Stimulated activated naive B cell treated with anti-CD40 and anti-IgM and Interleukin-4, amounts not matched to agents 10 μg/mL and 1 μg/mL and 100 μg/mL, for 72 hours (primary cell): ENCODE measurements around the gene ADAP2.
"Not testable (repeated sequence)": the region's sequence is repeated elsewhere in the genome, so short reads cannot be mapped to it uniquely, and the experiment has no call there.

Experiments
- ATAC-seq, 2 donors: fragments of 150-1000 bp; cut with Tn5 transposase; replicated peaks; 2 replicates each; pipeline ENCODE4 v1.10.0; 2021; ENCODE audit warnings: moderate library complexity in 1 of 2
- DNase-seq: peaks from one replicate; pipeline ENCODE4 v3.0.0; 2021
- H3K27ac Mint-ChIP-seq: one replicate; pipeline ENCODE4 v1.8.0; 2022; ENCODE audit warnings: mild to moderate bottlenecking, mixed read lengths
- H3K27me3 Mint-ChIP-seq, 2 donors: one replicate each; pipeline ENCODE4 v1.8.0; 2022; ENCODE audit warnings: mixed read lengths in 2 of 2
- H3K36me3 Mint-ChIP-seq, 2 donors: one replicate each; pipeline ENCODE4 v1.8.0; 2022; ENCODE audit warnings: mixed read lengths in 2 of 2, mild to moderate bottlenecking in 1 of 2
- H3K4me1 Mint-ChIP-seq, 2 donors: one replicate each; pipeline ENCODE4 v1.8.0; 2022; ENCODE audit warnings: mixed read lengths in 2 of 2, mild to moderate bottlenecking in 1 of 2
- H3K4me3 Mint-ChIP-seq, 2 donors: one replicate each; pipeline ENCODE4 v1.8.0; 2022; ENCODE audit warnings: mild to moderate bottlenecking in 2 of 2, mixed read lengths in 2 of 2, moderate library complexity in 1 of 2
- H3K9me3 Mint-ChIP-seq, 2 donors: one replicate each; pipeline ENCODE4 v1.8.0; 2022; ENCODE audit warnings: mixed read lengths in 2 of 2, mild to moderate bottlenecking in 1 of 2

The ADAP2 gene

DNA sequence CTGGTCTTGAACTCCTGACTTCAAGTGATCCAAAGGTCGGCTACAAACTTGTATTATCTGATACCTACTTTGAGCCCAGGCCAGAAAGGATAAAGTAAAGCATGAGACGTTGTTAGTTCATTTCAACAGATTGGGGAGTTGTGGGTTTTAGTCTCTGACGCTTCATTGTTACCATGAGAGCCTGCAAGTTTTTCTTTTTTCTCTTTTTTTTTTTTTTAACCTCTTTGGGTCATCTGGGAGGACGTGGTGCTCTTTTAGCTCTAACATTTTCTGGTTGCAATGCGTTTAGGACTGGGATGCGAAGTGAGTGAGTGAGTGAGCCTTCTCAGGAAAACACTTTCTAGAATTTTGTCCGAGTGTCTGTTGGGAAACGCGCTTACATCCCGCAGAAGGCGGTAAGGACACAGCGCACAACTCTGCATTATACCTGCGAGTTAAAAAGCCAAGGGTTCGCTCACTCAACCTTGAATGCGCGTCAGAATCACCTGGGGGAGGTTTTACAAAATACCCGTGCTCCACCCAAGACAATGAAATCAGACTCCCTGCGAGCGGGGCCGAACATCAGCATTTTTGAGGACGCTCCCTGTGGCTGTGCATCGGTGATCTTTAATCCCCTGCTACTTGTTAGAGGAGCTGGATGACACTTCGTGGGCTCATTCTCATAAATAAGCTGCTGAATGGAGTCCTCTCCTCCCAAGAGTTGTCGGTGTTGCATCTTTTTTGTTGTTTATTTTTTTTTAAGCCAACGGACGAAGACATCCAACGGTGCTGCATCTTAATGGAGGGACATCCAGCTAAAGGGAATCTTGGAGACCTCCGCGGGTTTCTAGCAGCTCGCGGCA lies 48.5 kb downstream of the ADAP2 start:
- H3K4me3 Mint-ChIP-seq, result peak overlapping the region; percentile 98
- peak; percentile 20 to 27 for ATAC-seq
- peaks cover 0 to 4% of the 10 kb centered on the region in 2 donors for H3K9me3 Mint-ChIP-seq
- peaks cover 10 to 18% of the 10 kb centered on the region in 2 donors for H3K36me3 Mint-ChIP-seq
- peak; percentile 37 for DNase-seq
- peak overlapping the region; percentile 98 for H3K27ac Mint-ChIP-seq
- H3K4me1 Mint-ChIP-seq, result peaks cover 25 to 59% of the 10 kb centered on the region in 2 donors
- H3K27me3 Mint-ChIP-seq, result no peaks in the 10 kb centered on the region

DNA sequence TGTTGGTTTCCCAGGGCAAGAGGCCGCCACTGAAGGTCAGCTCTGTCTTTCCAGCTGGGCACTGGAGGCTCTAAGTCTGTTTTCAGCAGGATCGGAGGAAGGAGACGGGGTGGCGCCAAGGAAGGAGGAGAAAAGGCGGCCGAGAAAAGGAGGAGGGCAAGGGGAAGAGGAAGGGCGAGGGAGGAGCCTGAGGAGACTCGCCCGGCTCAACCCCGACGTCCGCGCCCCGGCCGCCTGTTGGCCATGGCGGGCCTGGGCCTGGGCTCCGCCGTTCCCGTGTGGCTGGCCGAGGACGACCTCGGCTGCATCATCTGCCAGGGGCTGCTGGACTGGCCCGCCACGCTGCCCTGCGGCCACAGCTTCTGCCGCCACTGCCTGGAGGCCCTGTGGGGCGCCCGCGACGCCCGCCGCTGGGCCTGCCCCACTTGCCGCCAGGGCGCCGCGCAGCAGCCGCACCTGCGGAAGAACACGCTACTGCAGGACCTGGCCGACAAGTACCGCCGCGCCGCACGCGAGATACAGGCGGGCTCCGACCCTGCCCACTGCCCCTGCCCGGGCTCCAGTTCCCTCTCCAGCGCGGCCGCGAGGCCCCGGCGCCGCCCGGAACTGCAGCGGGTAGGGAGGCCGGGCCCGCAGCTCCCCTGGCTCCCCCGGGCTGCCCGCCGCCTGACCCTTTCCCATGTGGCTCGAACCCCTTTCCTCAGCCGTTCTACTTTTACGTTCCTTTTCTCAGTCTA lies 49.3 kb downstream of the ADAP2 start, which contains the start of gene RNF135:
Gene RNF135, plus strand, starts transcription at position 209 of the 737 bp plus-strand sequence. Its CDS starts 35 bp downstream, at position 244.
- H3K4me3 Mint-ChIP-seq, result peak within 1 kb of the TSS; percentile 98
- peaks cover 25 to 63% of the 10 kb centered on the region in 2 donors for H3K4me1 Mint-ChIP-seq
- peak; percentile 69 to 77 for ATAC-seq
- DNase-seq, result peak; percentile 73
- H3K27me3 Mint-ChIP-seq, result no peaks in the 10 kb centered on the region
- peaks cover 16 to 25% of the 10 kb centered on the region in 2 donors for H3K36me3 Mint-ChIP-seq
- peak within 1 kb of the TSS; percentile 98 for H3K27ac Mint-ChIP-seq
- H3K9me3 Mint-ChIP-seq, result peaks cover 0 to 4% of the 10 kb centered on the region in 2 donors

DNA sequence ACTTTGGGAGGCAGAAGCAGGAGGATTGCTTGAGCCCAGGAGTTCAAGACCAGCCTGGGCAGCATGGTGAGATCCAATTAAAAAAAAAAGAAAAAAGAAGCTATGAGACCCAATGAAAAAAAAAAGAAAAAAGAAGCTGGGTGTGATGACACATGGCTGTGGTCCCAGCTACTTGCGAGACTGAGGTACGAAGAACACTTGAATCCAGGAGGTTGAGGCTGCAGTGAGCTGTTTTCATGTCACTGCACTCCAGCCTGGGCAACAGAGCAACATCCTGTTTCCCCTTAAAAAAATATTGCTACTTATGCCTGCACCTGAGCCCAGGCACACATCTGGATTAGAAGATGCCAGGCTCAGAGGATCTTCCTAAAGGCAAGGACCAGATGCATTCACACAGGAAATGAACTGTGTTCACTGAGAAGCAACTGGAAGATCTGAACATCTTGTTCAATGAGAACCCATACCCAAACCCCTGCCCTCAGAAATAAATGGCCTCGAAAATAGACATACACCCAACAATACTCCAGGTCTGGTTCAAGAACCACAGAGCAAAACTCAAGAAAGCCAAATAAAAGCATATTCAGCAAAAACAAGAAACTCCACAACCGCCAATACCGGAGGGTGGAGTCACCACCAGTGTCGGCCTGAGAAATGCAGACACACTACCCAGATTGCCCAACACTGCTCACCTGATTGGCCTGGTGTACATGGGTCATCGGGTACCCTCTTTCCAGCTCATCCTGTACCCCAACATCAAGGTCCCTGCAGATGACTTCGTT lies 53.5 kb downstream of the ADAP2 start:
- H3K27ac Mint-ChIP-seq, result no peak overlapping the region

DNA sequence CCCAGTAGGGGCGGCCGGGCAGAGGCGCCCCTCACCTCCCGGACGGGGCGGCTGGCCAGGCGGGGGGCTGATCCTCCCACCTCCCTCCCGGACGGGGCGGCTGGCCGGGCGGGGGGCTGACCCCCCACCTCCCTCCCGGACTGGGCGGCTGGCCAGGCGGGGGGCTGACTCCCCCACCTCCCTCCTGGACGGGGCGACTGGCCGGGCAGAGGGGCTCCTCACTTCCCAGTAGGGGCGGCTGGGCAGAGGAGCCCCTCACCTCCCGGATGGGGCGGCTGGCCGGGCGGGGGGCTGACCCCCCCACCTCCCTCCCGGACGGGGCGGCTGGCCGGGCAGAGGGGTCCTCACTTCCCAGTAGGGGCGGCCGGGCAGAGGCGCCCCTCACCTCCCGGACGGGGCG lies 58.2 kb downstream of the ADAP2 start:
- not testable (repeated sequence) for ATAC-seq, DNase-seq, H3K4me3 Mint-ChIP-seq, H3K9me3 Mint-ChIP-seq, H3K27ac Mint-ChIP-seq, H3K27me3 Mint-ChIP-seq
- Mint-ChIP-seq H3K4me1 (peaks cover 18 to 36% of the 10 kb centered on the region in 2 donors), H3K36me3 (peaks cover 18 to 28% of the 10 kb centered on the region in 2 donors)

More for the DNA sequence above, 53.5 kb downstream of the ADAP2 start:
- H3K4me3 Mint-ChIP-seq, result no peak overlapping the region
- peaks cover 21 to 36% of the 10 kb centered on the region in 2 donors for H3K36me3 Mint-ChIP-seq
- H3K4me1 Mint-ChIP-seq, result peaks cover 15 to 54% of the 10 kb centered on the region in 2 donors
- no peak for DNase-seq
- peaks cover 1 to 4% of the 10 kb centered on the region in 2 donors for H3K9me3 Mint-ChIP-seq
- no peaks in the 10 kb centered on the region for H3K27me3 Mint-ChIP-seq
- no peak for ATAC-seq

DNA sequence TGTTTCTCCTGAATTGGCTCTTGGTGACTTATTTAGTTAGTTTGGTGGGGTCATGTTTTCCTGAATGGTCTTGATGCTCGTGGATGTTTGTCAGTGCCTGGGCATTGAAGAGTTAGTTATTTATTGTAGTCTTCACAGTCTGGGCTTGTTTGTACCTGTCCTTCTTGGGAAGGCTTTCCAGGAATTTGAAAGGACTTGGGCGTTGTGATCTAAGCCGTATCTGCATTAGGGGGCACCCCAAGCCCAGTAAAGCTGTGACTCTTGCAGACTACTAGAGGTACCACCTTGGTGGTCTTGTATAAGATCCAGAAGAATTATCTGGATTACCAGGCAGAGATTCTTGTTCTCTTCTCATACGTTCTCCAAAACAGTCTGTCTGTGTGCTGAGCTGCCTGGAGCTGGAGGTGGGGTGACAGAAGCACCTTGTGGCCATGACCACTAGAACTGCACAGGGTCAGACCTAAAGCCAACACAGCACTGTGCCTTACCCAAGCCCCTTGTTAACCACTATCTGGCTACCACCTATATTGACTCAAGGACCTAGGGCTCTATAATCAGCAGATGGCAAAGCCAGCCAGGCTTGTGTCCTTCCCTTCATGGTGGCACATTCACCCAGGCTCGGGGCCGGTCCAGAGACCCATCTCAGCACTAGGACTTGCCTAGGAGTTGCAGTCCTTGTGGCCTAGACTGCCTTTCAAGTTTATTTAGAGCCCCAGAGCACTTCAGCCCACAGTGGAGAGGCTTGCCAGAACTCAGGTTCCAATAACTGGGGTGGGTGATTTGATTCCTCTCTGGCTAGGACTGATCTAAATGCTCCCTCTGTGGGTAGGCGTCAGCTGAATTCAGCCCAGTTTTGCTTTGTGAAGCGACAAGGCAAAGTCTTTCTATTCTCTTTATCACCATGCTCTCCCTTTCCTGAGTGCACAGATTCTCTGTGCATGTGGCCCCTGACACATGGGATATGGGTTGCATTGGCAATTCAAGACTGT lies 60.1 kb downstream of the ADAP2 start:
- Mint-ChIP-seq H3K4me3 (no peak overlapping the region), H3K36me3 (peaks cover 18 to 25% of the 10 kb centered on the region in 2 donors), H3K9me3 (no peaks in the 10 kb centered on the region), H3K27ac (peak overlapping the region; percentile 4), H3K27me3 (no peaks in the 10 kb centered on the region), H3K4me1 (peaks cover 18 to 25% of the 10 kb centered on the region in 2 donors)
- DNase-seq, result no peak
- ATAC-seq, result no peak

DNA sequence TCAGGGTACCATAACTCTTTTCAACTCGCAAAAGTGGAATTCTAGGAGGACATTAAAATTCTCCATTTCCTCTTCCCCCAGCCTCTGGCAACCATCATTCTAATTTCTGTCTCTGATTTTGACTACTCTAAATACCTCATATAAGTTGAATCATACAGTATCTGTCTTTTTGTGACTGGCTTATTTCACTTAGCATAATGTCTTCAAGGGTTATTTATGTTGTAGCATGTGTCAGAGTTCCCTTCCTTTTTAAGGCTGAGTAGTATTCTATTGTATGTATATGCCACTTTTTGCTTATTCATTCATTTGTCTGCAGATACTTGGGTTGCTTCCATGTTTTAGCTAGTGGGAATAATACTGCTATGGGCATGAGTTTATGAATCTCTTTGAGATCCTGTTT lies 61.1 kb downstream of the ADAP2 start:
- peak overlapping the region; percentile 21 for H3K27ac Mint-ChIP-seq
- H3K9me3 Mint-ChIP-seq, result no peaks in the 10 kb centered on the region
- peaks cover 18 to 21% of the 10 kb centered on the region in 2 donors for H3K4me1 Mint-ChIP-seq
- H3K27me3 Mint-ChIP-seq, result no peaks in the 10 kb centered on the region
- ATAC-seq, result no peak
- no peak overlapping the region for H3K4me3 Mint-ChIP-seq
- peaks cover 21 to 27% of the 10 kb centered on the region in 2 donors for H3K36me3 Mint-ChIP-seq
- no peak for DNase-seq

DNA sequence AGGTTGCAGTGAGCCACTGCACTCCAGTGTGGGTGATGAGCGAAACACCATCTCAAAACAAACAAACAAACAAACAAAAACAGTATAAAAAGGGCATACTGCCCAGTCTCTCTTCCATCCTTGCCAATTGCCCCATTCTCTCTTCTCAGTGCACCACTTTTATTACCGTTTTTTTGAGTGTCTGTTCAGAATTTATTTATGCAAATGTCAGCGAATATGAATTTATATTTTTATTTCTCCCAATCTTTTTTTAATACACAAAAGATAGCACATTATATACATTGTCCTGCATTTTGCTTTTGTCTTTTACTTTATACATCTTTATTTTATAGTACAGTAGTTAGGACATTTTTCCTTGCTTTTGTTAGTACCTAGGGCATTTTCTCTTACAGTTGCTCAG lies 68.7 kb downstream of the ADAP2 start:
- DNase-seq (no peak), ATAC-seq (no peak)
- Mint-ChIP-seq H3K4me3 (no peak overlapping the region), H3K9me3 (no peaks in the 10 kb centered on the region), H3K36me3 (peaks cover 18 to 32% of the 10 kb centered on the region in 2 donors), H3K27me3 (no peaks in the 10 kb centered on the region), H3K4me1 (no peaks in the 10 kb centered on the region), H3K27ac (no peak overlapping the region)

DNA sequence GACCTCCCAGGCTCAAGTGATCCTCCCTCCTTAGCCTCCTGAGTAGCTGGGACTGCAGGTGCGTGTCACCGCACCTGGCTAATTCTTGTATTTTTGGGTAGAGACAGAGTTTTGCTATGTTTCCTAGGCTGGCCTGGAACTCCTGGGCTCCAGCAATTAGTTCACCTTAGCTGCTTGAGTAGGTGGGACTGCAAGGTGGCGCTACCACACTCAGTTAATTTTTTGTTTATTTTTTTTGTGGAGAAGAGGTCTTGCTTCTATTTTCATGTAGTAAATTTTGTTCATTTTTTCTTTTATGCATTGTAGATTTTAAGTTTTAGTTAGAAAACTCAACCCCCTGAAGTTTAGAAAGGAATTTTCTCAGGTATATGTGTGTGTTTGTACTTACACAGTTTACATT lies 70.8 kb downstream of the ADAP2 start:
- no peaks in the 10 kb centered on the region for H3K27me3 Mint-ChIP-seq
- H3K4me1 Mint-ChIP-seq, result peaks cover 0 to 2% of the 10 kb centered on the region in 2 donors
- H3K4me3 Mint-ChIP-seq, result no peak overlapping the region
- H3K27ac Mint-ChIP-seq, result peak overlapping the region; percentile 20
- DNase-seq (no peak), ATAC-seq (no peak)
- H3K36me3 Mint-ChIP-seq, result peaks cover 24 to 33% of the 10 kb centered on the region in 2 donors
- H3K9me3 Mint-ChIP-seq, result no peaks in the 10 kb centered on the region

DNA sequence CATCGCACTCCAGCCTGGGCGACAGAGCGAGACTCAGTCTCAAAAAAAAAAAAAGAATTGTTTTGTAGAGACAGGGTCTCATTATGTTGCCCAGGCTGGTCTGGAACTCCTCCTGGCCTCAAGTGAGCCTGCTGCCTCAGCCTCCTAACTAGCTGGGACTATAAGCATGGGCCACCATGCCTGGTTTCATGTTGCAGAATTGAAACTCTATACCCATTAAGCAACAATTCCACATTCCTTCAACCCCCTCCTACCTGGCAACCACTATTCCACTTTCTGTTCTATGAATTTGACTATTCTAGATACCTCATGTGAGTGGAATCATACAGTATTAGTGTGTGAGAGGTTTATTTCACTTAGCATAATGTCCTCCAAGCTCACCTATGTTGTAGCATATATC lies 73.6 kb downstream of the ADAP2 start:
- Mint-ChIP-seq H3K9me3 (no peaks in the 10 kb centered on the region), H3K27ac (no peak overlapping the region), H3K36me3 (peaks cover 32 to 42% of the 10 kb centered on the region in 2 donors), H3K4me1 (peaks cover 0 to 2% of the 10 kb centered on the region in 2 donors), H3K27me3 (no peaks in the 10 kb centered on the region), H3K4me3 (no peak overlapping the region)
- no peak for DNase-seq
- no peak for ATAC-seq

DNA sequence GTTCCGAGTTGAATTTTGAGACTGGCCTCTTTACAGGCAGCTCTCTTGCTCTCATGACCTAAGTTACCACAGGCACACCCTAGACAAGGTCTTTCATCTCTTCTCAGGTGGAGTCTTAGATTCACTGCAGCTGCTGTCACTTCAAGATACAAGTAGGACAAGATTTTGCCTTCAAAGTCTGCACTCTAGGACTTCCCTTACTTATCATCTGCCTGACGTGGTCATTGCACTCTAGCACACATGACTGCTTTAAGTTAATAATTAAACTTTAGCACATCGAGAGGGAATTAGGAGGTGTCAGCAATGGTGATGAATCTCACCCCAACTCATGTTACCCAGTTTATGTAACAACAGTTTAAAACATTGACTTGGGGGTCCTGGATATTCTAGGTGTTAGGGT lies 74.7 kb downstream of the ADAP2 start:
- Mint-ChIP-seq H3K36me3 (peaks cover 32 to 36% of the 10 kb centered on the region in 2 donors), H3K27me3 (no peaks in the 10 kb centered on the region), H3K4me1 (peaks cover 0 to 2% of the 10 kb centered on the region in 2 donors), H3K9me3 (no peaks in the 10 kb centered on the region), H3K27ac (no peak overlapping the region), H3K4me3 (no peak overlapping the region)
- ATAC-seq (no peak), DNase-seq (no peak)

DNA sequence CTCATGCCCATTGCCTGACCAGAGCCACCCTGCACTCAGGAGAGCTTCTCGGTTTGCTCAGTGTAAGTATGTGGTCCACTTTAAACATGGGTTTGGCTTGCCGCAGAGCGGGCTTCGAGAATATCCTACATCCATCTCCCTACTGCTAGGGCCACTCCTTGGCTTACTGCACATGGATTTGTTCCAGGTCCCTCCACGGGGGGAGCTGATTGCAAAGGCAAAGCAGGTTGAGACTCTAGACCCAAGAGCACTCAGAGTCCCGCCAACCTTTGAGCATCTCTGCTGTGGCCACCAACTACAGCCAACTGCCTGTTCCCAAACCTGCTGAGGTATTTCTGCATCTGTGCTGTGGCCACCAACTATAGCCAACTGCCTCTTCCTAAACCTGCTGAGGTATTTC lies 75.5 kb downstream of the ADAP2 start:
- Mint-ChIP-seq H3K36me3 (peaks cover 38 to 42% of the 10 kb centered on the region in 2 donors), H3K27me3 (no peaks in the 10 kb centered on the region), H3K4me1 (peaks cover 0 to 2% of the 10 kb centered on the region in 2 donors), H3K4me3 (no peak overlapping the region), H3K9me3 (no peaks in the 10 kb centered on the region), H3K27ac (no peak overlapping the region)
- DNase-seq, result no peak
- no peak for ATAC-seq

DNA sequence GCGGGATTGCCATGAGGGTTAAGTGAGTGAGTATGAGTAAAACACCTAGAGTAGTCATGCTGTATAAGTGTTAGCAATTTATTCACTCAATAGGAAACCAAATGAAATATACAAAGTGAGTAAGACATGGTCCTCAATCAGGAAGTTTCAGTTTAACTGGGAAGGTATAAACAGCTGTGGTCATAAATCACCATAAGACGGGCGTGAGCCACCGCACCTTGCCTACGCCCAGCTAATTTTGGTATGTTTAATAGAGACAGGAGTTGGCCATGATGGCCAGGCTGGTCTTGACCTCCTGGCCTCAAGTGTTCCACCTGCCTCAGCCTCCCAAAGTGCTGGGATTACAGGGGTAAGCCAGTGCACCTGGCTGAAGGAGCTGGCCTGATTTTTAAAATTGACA lies 76.1 kb downstream of the ADAP2 start:
- Mint-ChIP-seq H3K36me3 (peaks cover 38 to 43% of the 10 kb centered on the region in 2 donors), H3K4me1 (peaks cover 0 to 2% of the 10 kb centered on the region in 2 donors), H3K27ac (no peak overlapping the region), H3K9me3 (no peaks in the 10 kb centered on the region), H3K27me3 (no peaks in the 10 kb centered on the region), H3K4me3 (no peak overlapping the region)
- no peak for ATAC-seq
- DNase-seq, result no peak

DNA sequence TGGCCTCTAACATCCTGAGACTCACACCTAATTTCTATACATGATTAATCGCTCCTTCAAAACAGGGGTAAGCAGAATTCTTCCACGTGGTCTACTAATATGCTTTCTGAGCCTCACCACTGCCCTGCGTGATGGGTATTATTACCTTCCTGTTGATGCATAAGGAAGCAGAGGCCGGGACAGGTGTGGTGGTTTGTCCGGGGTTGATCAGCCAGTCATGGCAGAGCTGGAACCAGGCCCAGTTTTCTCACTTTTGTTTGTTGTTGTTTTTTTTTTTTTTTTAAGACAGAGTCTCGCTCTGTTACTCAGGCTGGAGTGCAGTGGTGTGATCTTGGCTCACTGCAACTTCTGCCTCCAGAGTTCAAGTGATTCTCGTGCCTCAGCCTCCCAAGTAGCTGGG lies 80.3 kb downstream of the ADAP2 start:
- Mint-ChIP-seq H3K4me3 (no peak overlapping the region), H3K27ac (no peak overlapping the region), H3K4me1 (peaks cover 7 to 12% of the 10 kb centered on the region in 2 donors), H3K36me3 (peaks cover 41 to 50% of the 10 kb centered on the region in 2 donors), H3K27me3 (no peaks in the 10 kb centered on the region), H3K9me3 (peaks cover 0 to 4% of the 10 kb centered on the region in 2 donors)
- no peak for ATAC-seq
- DNase-seq, result no peak
